ENCODE data around the gene ELMO3. TPM values are rescaled to one million over a fixed set of nuclear protein-coding genes. Genes with fewer than 3 reads are reported as not detected.

ELMO3 gene
- total and polyA plus RNA-seq, 2 of the 13 experiments (the other 11 are each of a cell fraction or from before 2014, with no cell fraction given): 2.6 to 4.0 TPM

DNA sequence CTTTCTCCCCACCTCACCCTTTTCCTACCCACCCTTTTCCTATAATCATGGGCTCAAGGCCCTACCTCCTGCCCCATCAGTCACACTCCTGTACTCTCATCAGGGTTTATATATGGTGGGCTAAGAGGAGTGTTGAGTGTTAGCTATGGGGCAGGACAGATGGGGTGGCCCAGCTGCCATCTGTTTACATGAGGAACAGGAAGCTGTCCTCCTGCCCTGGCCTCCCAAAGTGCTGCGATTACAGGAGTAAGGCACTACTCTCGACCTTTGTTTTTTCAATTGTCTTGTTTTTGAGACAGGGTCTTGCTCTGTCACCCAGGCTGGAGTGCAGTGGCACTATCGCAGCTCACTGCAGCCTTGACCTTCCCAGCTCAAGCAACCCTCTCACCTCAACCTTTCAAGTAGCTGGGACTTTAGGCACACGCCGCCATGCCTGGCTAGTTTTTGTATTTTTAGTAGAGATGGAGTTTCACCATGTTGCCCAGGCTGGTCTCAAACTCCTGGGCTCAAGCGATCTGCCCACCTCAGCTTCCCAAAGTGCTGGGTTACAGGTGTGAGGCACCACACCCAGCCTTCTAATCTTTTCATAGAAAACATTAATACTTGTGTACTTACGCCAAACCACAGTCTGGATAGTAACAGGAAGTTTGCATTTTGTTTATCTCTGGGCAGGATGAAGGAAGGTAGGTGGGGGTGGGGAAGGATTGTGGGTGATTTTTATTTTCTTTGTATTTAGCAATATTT lies 40.9 kb upstream of the ELMO3 start (continued):
- no peak for TF ChIP-seq GFI1 (CRISPR knock-in tag; IDR thresholded peaks at IDR 0.05; ENCODE audit: borderline replicate concordance)

DNA sequence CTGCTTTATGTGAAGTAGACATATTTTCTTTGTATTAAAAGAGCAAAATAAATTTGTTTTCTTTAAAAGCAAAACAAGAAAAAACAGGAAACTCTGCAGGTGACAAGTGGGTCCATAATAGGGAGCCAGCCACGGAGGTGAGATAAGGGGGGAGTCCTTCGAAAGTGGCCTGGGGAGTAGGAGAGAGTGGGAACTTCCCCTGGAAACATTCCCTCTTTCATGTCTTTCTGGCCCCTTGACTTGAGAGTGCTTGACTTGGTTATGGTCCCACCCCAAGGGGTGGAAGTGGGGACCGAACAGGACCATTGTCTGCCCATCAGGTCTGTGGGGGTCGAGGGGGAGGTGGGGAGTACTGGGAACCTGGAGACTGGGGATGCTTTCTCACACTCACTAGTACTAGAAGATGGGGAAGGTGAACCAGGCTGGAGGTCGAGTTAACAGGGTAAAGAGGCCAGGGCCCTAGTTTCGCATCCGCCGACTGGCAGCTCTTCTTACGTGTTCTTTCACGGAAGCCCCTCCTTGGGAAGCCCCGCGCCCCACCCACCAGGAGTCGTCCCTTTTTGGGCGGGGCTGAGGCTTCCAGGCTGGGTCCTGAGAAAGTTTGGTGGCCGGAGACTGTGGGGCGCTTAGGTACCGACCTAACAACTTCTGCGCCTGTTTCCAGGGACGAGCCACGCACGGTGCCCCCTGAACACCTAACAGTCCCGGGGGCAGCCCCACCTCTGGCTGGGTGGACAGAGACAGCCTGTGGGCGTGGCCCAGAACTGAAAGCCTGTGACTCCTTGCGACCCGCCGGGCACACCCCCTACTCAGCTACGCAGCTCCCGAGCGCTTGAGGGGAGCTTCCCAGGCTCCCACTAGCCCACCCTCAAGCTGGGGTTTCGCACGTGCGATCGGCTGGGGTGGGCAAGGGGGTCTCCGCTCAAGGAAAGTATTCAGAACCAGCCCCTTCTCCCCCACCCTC lies 40.0 kb upstream of the ELMO3 start:
- CTCF ChIA-PET (ENCODE audit: low intra/inter-chr PET ratio, low total read pairs): interaction anchor here (1.1 to 1.5 kb wide), 3 partner anchors 11 to 181 kb away, joined by 3 to 7 read pairs (median 4); partner anchors contain the start of gene NOL3
- intact Hi-C loops (cut with micrococcal nuclease; ENCODE audit: unreplicated experiment): loop anchor here (5.0 to 10.0 kb wide), 2 partner anchors 202 to 264 kb away; no protein-coding TSS in a partner anchor
- Histone ChIP-seq H3K9me3 (ENCODE audit: low read length) (no peaks in the 10 kb centered on the region), H3K27me3 (ENCODE audit: control insufficient read depth in 1 of 2, insufficient read depth in 2 of 2, low read length in 2 of 2) (peaks cover 4% of the 10 kb centered on the region in 2 experiments; a peak in 2 of 5 replicates), H3K27ac (ENCODE audit: extremely low read length, insufficient read depth, low read length) (no peak overlapping the region), H3K79me2 (ENCODE audit: insufficient read depth, low read length) (no peaks in the 10 kb centered on the region), H3K4me1 (ENCODE audit: insufficient read depth, low read length) (peaks cover 46% of the 10 kb centered on the region), H4K20me1 (ENCODE audit: insufficient read depth, low read length) (no peaks in the 10 kb centered on the region), H3K36me3 (replicated peaks in 1 of 2; ENCODE audit: control insufficient read depth in 1 of 2, insufficient read depth in 2 of 2, low read length in 2 of 2) (no peaks in the 10 kb centered on the region), H3K9ac (ENCODE audit: insufficient read depth, low read depth, low read length) (peak overlapping the region; percentile 73), H2AFZ (ENCODE audit: low read length) (no peak overlapping the region), H3K4me2 (ENCODE audit: low read depth, low read length) (peak overlapping the region; percentile 94), H3K4me3 (replicated peaks in 1 of 3; ENCODE audit: insufficient read depth in 1 of 3, low read depth in 2 of 3, low read length in 3 of 3) (peak overlapping the region; percentile 91 to 94 (median 93))
- FAIRE-seq (no peak), ATAC-seq (peak; percentile 7), DNase-seq (ENCODE audit: low spot score) (peak; percentile 48)
- 13% methylated on average over 24 of the region's 34 CpGs for WGBS (ENCODE audit: low lambda C conversion rate)
- BruUV-seq (replicated peaks): TSS peak; percentile 59
- POLR2A ChIA-PET: interaction anchor here (0.7 to 5.7 kb wide), 5 partner anchors 9 to 138 kb away, joined by 3 to 54 read pairs (median 10); partner anchors contain the start of genes B3GNT9, NOL3 and PHAF1
- in situ Hi-C loops (cut with HindIII; ENCODE audit: extremely low pct_ligation_motif_present, low pct_unique_long_range_greater_than_20kb): loop anchor here (5.0 kb wide), 2 partner anchors 142 to 182 kb away; no protein-coding TSS in a partner anchor
- no peak for TF ChIP-seq ZNF207 (IDR thresholded peaks at IDR 0.05; ENCODE audit: borderline replicate concordance)
- no peak for TF ChIP-seq HNRNPUL1 (IDR thresholded peaks at IDR 0.05; ENCODE audit: low read depth, low read length)
- TF ChIP-seq ZNF430 (CRISPR knock-in tag; IDR thresholded peaks at IDR 0.05): no peak
- TF ChIP-seq, protein P1, sequence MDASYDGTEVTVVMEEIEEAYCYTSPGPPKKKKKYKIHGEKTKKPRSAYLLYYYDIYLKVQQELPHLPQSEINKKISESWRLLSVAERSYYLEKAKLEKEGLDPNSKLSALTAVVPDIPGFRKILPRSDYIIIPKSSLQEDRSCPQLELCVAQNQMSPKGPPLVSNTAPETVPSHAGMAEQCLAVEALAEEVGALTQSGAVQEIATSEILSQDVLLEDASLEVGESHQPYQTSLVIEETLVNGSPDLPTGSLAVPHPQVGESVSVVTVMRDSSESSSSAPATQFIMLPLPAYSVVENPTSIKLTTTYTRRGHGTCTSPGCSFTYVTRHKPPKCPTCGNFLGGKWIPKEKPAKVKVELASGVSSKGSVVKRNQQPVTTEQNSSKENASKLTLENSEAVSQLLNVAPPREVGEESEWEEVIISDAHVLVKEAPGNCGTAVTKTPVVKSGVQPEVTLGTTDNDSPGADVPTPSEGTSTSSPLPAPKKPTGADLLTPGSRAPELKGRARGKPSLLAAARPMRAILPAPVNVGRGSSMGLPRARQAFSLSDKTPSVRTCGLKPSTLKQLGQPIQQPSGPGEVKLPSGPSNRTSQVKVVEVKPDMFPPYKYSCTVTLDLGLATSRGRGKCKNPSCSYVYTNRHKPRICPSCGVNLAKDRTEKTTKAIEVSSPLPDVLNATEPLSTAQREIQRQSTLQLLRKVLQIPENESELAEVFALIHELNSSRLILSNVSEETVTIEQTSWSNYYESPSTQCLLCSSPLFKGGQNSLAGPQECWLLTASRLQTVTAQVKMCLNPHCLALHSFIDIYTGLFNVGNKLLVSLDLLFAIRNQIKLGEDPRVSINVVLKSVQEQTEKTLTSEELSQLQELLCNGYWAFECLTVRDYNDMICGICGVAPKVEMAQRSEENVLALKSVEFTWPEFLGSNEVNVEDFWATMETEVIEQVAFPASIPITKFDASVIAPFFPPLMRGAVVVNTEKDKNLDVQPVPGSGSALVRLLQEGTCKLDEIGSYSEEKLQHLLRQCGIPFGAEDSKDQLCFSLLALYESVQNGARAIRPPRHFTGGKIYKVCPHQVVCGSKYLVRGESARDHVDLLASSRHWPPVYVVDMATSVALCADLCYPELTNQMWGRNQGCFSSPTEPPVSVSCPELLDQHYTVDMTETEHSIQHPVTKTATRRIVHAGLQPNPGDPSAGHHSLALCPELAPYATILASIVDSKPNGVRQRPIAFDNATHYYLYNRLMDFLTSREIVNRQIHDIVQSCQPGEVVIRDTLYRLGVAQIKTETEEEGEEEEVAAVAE (CRISPR knock-in tag; IDR thresholded peaks at IDR 0.05; ENCODE audit: borderline replicate concordance): no peak; the same call in 1 of the 2 replicates
- no peak for TF ChIP-seq SALL1 (CRISPR knock-in tag; IDR thresholded peaks at IDR 0.05)
- TF ChIP-seq POLR2A (IDR thresholded peaks at IDR 0.05; ENCODE audit: insufficient read depth in 1 of 2, low read depth in 2 of 2, low read length in 2 of 2): no peak
- TF ChIP-seq NFYC (CRISPR knock-in tag; IDR thresholded peaks at IDR 0.05): no peak
- no peak for TF ChIP-seq RFX5 (IDR thresholded peaks at IDR 0.05; ENCODE audit: low read depth, low read length)
- no peak for TF ChIP-seq MAF1 (CRISPR knock-in tag; IDR thresholded peaks at IDR 0.05; ENCODE audit: borderline replicate concordance)
- TF ChIP-seq ARNT (IDR thresholded peaks at IDR 0.05): no peak
- TF ChIP-seq, protein P2, sequence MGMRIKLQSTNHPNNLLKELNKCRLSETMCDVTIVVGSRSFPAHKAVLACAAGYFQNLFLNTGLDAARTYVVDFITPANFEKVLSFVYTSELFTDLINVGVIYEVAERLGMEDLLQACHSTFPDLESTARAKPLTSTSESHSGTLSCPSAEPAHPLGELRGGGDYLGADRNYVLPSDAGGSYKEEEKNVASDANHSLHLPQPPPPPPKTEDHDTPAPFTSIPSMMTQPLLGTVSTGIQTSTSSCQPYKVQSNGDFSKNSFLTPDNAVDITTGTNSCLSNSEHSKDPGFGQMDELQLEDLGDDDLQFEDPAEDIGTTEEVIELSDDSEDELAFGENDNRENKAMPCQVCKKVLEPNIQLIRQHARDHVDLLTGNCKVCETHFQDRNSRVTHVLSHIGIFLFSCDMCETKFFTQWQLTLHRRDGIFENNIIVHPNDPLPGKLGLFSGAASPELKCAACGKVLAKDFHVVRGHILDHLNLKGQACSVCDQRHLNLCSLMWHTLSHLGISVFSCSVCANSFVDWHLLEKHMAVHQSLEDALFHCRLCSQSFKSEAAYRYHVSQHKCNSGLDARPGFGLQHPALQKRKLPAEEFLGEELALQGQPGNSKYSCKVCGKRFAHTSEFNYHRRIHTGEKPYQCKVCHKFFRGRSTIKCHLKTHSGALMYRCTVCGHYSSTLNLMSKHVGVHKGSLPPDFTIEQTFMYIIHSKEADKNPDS (CRISPR knock-in tag; IDR thresholded peaks at IDR 0.05): peak; percentile 2; the same call in 1 of the 2 replicates
- TF ChIP-seq, protein P3, sequence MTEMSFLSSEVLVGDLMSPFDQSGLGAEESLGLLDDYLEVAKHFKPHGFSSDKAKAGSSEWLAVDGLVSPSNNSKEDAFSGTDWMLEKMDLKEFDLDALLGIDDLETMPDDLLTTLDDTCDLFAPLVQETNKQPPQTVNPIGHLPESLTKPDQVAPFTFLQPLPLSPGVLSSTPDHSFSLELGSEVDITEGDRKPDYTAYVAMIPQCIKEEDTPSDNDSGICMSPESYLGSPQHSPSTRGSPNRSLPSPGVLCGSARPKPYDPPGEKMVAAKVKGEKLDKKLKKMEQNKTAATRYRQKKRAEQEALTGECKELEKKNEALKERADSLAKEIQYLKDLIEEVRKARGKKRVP (CRISPR knock-in tag; IDR thresholded peaks at IDR 0.05): no peak

Data from HepG2 (cell line).